OCI-LY1 (cell line): Measurements from ENCODE around the gene SFXN4.

ENCODE experiments used
- CTCF ChIP-seq: fragments of 200-600 bp; sonication (generic), shearing (Covaris generic); IDR thresholded peaks from 2 replicates; pipeline ENCODE4 v1.5.1; 2017; ENCODE audit warnings: mild to moderate bottlenecking, antibody characterized with exemption, low read length, moderate library complexity, mixed read lengths
- EZH2 ChIP-seq: fragments of 200-600 bp; sonication (generic), shearing (Covaris generic); IDR thresholded peaks from 2 replicates; pipeline ENCODE4 v1.8.0; 2017; ENCODE audit warnings: borderline replicate concordance, mixed run types, mild to moderate bottlenecking, antibody characterized with exemption, low read length, moderate library complexity, mixed read lengths

- TF ChIP-seq CTCF = no peak
- no peak for TF ChIP-seq EZH2
These were observed 30.0 kb downstream of the SFXN4 start for GRCh38 chr10:119135513-119135881.
